ENCODE data around the gene C2CD2L. TPM values are rescaled to one million over a fixed set of nuclear protein-coding genes. Genes with fewer than 3 reads are reported as not detected.

The C2CD2L gene
- total RNA-seq, 1 experiment from 2014 or later: 6.4 TPM

DNA sequence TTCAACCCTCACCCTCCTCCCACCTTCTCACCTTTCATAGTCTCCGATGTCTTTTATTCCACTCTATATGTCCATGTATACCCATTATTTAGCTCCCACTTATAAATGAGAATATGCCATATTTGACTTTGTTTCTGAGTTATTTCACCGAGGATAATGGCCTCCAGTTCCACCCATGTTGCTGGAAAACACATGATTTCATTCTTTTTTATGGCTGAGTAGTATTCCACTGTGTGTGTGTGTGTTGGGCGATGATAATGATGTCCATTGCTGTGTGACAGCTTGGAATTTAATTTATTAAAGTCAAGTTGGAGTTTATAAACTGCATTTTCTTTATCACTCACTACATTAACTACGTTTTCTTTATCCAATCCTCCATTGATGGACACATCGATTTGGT lies 11.1 kb downstream of the C2CD2L start (continued):
- TF ChIP-seq, protein P1, sequence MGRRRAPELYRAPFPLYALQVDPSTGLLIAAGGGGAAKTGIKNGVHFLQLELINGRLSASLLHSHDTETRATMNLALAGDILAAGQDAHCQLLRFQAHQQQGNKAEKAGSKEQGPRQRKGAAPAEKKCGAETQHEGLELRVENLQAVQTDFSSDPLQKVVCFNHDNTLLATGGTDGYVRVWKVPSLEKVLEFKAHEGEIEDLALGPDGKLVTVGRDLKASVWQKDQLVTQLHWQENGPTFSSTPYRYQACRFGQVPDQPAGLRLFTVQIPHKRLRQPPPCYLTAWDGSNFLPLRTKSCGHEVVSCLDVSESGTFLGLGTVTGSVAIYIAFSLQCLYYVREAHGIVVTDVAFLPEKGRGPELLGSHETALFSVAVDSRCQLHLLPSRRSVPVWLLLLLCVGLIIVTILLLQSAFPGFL (CRISPR knock-in tag; IDR thresholded peaks at IDR 0.05; ENCODE audit: borderline replicate concordance): no peak
- no peak for TF ChIP-seq ZNF671 (CRISPR knock-in tag; IDR thresholded peaks at IDR 0.05)
- TF ChIP-seq NR1H2 (CRISPR knock-in tag; IDR thresholded peaks at IDR 0.05): no peak

DNA sequence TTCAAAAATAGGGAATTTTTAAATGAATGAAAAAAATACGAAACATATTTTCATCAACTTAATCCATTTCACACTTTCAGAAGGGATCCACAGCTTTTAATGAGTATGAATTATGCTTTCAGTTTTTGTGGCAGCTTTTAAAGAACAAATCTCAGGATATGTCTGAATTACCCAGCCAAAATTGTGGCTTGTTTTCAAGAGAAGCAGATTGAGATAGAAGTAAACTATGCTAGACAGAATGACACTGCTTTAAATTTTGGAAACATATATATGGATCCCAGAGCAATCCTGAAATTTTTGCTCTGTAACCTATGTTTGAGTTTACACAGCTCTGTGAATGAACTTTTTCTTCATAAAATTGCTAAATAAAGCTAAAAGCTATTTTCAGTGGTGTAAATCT lies 11.8 kb downstream of the C2CD2L start:
- TF ChIP-seq MYBL2 (CRISPR knock-in tag; IDR thresholded peaks at IDR 0.05): no peak
- TF ChIP-seq, protein P2, sequence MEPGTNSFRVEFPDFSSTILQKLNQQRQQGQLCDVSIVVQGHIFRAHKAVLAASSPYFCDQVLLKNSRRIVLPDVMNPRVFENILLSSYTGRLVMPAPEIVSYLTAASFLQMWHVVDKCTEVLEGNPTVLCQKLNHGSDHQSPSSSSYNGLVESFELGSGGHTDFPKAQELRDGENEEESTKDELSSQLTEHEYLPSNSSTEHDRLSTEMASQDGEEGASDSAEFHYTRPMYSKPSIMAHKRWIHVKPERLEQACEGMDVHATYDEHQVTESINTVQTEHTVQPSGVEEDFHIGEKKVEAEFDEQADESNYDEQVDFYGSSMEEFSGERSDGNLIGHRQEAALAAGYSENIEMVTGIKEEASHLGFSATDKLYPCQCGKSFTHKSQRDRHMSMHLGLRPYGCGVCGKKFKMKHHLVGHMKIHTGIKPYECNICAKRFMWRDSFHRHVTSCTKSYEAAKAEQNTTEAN (CRISPR knock-in tag; IDR thresholded peaks at IDR 0.05): no peak
- TF ChIP-seq, protein P3, sequence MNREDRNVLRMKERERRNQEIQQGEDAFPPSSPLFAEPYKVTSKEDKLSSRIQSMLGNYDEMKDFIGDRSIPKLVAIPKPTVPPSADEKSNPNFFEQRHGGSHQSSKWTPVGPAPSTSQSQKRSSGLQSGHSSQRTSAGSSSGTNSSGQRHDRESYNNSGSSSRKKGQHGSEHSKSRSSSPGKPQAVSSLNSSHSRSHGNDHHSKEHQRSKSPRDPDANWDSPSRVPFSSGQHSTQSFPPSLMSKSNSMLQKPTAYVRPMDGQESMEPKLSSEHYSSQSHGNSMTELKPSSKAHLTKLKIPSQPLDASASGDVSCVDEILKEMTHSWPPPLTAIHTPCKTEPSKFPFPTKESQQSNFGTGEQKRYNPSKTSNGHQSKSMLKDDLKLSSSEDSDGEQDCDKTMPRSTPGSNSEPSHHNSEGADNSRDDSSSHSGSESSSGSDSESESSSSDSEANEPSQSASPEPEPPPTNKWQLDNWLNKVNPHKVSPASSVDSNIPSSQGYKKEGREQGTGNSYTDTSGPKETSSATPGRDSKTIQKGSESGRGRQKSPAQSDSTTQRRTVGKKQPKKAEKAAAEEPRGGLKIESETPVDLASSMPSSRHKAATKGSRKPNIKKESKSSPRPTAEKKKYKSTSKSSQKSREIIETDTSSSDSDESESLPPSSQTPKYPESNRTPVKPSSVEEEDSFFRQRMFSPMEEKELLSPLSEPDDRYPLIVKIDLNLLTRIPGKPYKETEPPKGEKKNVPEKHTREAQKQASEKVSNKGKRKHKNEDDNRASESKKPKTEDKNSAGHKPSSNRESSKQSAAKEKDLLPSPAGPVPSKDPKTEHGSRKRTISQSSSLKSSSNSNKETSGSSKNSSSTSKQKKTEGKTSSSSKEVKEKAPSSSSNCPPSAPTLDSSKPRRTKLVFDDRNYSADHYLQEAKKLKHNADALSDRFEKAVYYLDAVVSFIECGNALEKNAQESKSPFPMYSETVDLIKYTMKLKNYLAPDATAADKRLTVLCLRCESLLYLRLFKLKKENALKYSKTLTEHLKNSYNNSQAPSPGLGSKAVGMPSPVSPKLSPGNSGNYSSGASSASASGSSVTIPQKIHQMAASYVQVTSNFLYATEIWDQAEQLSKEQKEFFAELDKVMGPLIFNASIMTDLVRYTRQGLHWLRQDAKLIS (CRISPR knock-in tag; IDR thresholded peaks at IDR 0.05; ENCODE audit: borderline replicate concordance): no peak
- POLR2A ChIA-PET: no interaction called here
- peaks cover 5% of the 10 kb centered on the region; the same call in 1 of the 2 replicates for H3K36me3 Mint-ChIP-seq
- H3K27ac Mint-ChIP-seq: no peak overlapping the region
- no peak overlapping the region for H3K4me3 Mint-ChIP-seq
- no peaks in the 10 kb centered on the region for H3K9me3 Mint-ChIP-seq
- H3K27me3 Mint-ChIP-seq (ENCODE audit: low read depth): no peaks in the 10 kb centered on the region; the same call in 1 of the 2 replicates
- CTCF ChIA-PET: interaction anchor here (0.8 kb wide), 1 partner anchor 15 kb away, joined by 3 read pairs; no protein-coding TSS in a partner anchor
- peaks cover 27% of the 10 kb centered on the region for H3K4me1 Mint-ChIP-seq
- ATAC-seq: no peak
- DNase-seq (ENCODE audit: low spot score): no peak

DNA sequence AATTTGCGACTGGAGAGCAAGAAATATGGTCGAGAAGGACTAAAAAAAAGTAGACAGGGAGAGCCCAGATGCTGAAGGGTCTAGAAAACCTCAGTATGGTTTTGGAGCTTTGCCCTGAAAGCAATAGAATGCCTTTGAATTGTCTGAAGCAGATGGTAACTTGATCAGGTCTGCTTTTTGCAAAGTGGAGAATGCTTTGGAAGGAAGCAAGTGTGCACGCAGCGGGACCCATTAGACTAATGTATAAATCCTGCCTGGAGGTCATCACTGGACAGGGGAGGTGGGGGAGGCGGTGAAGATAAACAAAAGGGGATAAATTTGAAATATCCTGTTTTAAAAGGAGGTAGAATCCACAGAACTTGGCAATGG lies 13.5 kb downstream of the C2CD2L start:
- H3K27ac Mint-ChIP-seq: peak overlapping the region; percentile 67
- DNase-seq (ENCODE audit: low spot score) (no peak), ATAC-seq (no peak)
- CTCF ChIA-PET: interaction anchor here (1.0 to 2.0 kb wide), 5 partner anchors 18 to 260 kb away, joined by 3 to 9 read pairs (median 5); partner anchors contain the start of gene DPAGT1
- H3K27me3 Mint-ChIP-seq (ENCODE audit: low read depth): no peaks in the 10 kb centered on the region; the same call in 1 of the 2 replicates
- POLR2A ChIA-PET: interaction anchor here (1.0 kb wide), 1 partner anchor 19 kb away, joined by 4 read pairs; the partner anchor contains the start of gene DPAGT1
- peak overlapping the region; percentile 97 for H3K4me3 Mint-ChIP-seq
- H3K36me3 Mint-ChIP-seq: peaks cover 11% of the 10 kb centered on the region
- H3K4me1 Mint-ChIP-seq: peaks cover 23% of the 10 kb centered on the region
- H3K9me3 Mint-ChIP-seq: no peaks in the 10 kb centered on the region
- TF ChIP-seq, protein P4, sequence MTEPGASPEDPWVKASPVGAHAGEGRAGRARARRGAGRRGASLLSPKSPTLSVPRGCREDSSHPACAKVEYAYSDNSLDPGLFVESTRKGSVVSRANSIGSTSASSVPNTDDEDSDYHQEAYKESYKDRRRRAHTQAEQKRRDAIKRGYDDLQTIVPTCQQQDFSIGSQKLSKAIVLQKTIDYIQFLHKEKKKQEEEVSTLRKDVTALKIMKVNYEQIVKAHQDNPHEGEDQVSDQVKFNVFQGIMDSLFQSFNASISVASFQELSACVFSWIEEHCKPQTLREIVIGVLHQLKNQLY (CRISPR knock-in tag; IDR thresholded peaks at IDR 0.05): no peak
- TF ChIP-seq, protein P2 (CRISPR knock-in tag; IDR thresholded peaks at IDR 0.05): no peak
- TF ChIP-seq, protein P5, sequence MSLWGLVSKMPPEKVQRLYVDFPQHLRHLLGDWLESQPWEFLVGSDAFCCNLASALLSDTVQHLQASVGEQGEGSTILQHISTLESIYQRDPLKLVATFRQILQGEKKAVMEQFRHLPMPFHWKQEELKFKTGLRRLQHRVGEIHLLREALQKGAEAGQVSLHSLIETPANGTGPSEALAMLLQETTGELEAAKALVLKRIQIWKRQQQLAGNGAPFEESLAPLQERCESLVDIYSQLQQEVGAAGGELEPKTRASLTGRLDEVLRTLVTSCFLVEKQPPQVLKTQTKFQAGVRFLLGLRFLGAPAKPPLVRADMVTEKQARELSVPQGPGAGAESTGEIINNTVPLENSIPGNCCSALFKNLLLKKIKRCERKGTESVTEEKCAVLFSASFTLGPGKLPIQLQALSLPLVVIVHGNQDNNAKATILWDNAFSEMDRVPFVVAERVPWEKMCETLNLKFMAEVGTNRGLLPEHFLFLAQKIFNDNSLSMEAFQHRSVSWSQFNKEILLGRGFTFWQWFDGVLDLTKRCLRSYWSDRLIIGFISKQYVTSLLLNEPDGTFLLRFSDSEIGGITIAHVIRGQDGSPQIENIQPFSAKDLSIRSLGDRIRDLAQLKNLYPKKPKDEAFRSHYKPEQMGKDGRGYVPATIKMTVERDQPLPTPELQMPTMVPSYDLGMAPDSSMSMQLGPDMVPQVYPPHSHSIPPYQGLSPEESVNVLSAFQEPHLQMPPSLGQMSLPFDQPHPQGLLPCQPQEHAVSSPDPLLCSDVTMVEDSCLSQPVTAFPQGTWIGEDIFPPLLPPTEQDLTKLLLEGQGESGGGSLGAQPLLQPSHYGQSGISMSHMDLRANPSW (CRISPR knock-in tag; conservative IDR thresholded peaks at IDR 0.05; ENCODE audit: low read depth): no peak
- TF ChIP-seq, protein P6, sequence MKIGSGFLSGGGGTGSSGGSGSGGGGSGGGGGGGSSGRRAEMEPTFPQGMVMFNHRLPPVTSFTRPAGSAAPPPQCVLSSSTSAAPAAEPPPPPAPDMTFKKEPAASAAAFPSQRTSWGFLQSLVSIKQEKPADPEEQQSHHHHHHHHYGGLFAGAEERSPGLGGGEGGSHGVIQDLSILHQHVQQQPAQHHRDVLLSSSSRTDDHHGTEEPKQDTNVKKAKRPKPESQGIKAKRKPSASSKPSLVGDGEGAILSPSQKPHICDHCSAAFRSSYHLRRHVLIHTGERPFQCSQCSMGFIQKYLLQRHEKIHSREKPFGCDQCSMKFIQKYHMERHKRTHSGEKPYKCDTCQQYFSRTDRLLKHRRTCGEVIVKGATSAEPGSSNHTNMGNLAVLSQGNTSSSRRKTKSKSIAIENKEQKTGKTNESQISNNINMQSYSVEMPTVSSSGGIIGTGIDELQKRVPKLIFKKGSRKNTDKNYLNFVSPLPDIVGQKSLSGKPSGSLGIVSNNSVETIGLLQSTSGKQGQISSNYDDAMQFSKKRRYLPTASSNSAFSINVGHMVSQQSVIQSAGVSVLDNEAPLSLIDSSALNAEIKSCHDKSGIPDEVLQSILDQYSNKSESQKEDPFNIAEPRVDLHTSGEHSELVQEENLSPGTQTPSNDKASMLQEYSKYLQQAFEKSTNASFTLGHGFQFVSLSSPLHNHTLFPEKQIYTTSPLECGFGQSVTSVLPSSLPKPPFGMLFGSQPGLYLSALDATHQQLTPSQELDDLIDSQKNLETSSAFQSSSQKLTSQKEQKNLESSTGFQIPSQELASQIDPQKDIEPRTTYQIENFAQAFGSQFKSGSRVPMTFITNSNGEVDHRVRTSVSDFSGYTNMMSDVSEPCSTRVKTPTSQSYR (CRISPR knock-in tag; IDR thresholded peaks at IDR 0.05): no peak
- TF ChIP-seq TEAD1 (CRISPR knock-in tag; IDR thresholded peaks at IDR 0.05) (no peak), PRRX2 (CRISPR knock-in tag; IDR thresholded peaks at IDR 0.05) (no peak), SP1 (CRISPR knock-in tag; conservative IDR thresholded peaks at IDR 0.05) (no peak), CREB1 (CRISPR knock-in tag; IDR thresholded peaks at IDR 0.05) (no peak), RORB (CRISPR knock-in tag; IDR thresholded peaks at IDR 0.05) (no peak), HMGA2 (CRISPR knock-in tag; IDR thresholded peaks at IDR 0.05) (no peak), ZNF423 (CRISPR knock-in tag; IDR thresholded peaks at IDR 0.05) (no peak)
- TF ChIP-seq, protein P7, sequence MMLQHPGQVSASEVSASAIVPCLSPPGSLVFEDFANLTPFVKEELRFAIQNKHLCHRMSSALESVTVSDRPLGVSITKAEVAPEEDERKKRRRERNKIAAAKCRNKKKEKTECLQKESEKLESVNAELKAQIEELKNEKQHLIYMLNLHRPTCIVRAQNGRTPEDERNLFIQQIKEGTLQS (CRISPR knock-in tag; conservative IDR thresholded peaks at IDR 0.05): no peak
